Spleen (tissue), 11 donors: ENCODE measurements around the gene SERPINB5. TPM values are rescaled to one million over a fixed set of nuclear protein-coding genes. Genes with fewer than 3 reads are reported as not detected.

Source experiments
- DNase-seq: peaks from one replicate; pipeline ENCODE4 v3.0.0-alpha.2; 2020
- H3K27ac ChIP-seq, 8 donors: fragments of 200-600 bp; sonication (generic) in 7 of 8; 1 replicate in 4 of 8; 2 replicates in 4 of 8; pipeline versions ENCODE4 v1.5.0 to v1.8.0; 2016 to 2021; ENCODE audit warnings: inconsistent platforms in 4 of 8, mild to moderate bottlenecking in 4 of 8, moderate library complexity in 1 of 8
- H3K27me3 ChIP-seq, 7 donors: fragments of 200-600 bp; sonication (generic) in 6 of 7; replicated peaks in 1 of 7; 1 replicate in 4 of 7; 2 replicates in 3 of 7; pipeline versions ENCODE4 v1.5.0 to v1.8.0; 2016 to 2021; ENCODE audit warnings: inconsistent platforms in 3 of 7, mild to moderate bottlenecking in 1 of 7
- H3K36me3 ChIP-seq, 6 donors: fragments of 200-600 bp; sonication (generic) in 5 of 6; 1 replicate in 4 of 6; 2 replicates in 2 of 6; pipeline versions ENCODE4 v1.5.0 to v1.8.0; 2016 to 2021; ENCODE audit warnings: inconsistent platforms in 2 of 6
- H3K4me1 ChIP-seq, 6 donors: fragments of 200-600 bp; sonication (generic) in 5 of 6; 1 replicate in 3 of 6; 2 replicates in 3 of 6; pipeline versions ENCODE4 v1.5.0 to v1.8.0; 2016 to 2021; ENCODE audit warnings: inconsistent platforms in 3 of 6
- H3K4me3 ChIP-seq, 8 donors: fragments of 200-600 bp; sonication (generic) in 7 of 8; 1 replicate in 4 of 8; 2 replicates in 4 of 8; pipeline versions ENCODE4 v1.5.0 to v1.8.0; 2016 to 2021; ENCODE audit warnings: inconsistent platforms in 4 of 8, mild to moderate bottlenecking in 4 of 8, moderate library complexity in 2 of 8
- H3K9me3 ChIP-seq, 8 donors: fragments of 200-600 bp; sonication (generic) in 7 of 8; 1 replicate in 4 of 8; 2 replicates in 4 of 8; pipeline versions ENCODE4 v1.5.0 to v1.8.0; 2016 to 2021; ENCODE audit warnings: inconsistent platforms in 4 of 8
- CTCF ChIP-seq, 11 experiments: fragments of 200-600 bp in 7 of 11; fragments of 450-650 bp in 4 of 11; sonication (generic) in 4 of 11; IDR thresholded peaks in 8 of 11; conservative IDR thresholded peaks in 3 of 11; 1 replicate in 7 of 11; 2 replicates in 4 of 11; pipeline versions ENCODE4 v1.4.0 to v1.8.0; 2016 to 2021; ENCODE audit warnings: antibody characterized with exemption in 11 of 11, inconsistent platforms in 4 of 11, mild to moderate bottlenecking in 1 of 11
- POLR2A ChIP-seq, 3 donors: fragments of 450-650 bp; IDR thresholded peaks; one replicate each; pipeline ENCODE4 v1.5.1; 2017; ENCODE audit warnings: antibody characterized with exemption in 3 of 3, mild to moderate bottlenecking in 1 of 3
- POLR2AphosphoS5 ChIP-seq, 3 donors: sonication (generic); formaldehyde crosslinking; IDR thresholded peaks; one replicate each; pipeline ENCODE4 v1.5.1; 2017; ENCODE audit warnings: antibody characterized with exemption in 3 of 3
- WGBS, 5 donors: extraction: QIAGEN DNeasy Blood & Tissue Kit in 3 of 5; methylation state at CpG; one replicate each; pipeline versions ENCODE4 v1.1.5 to v1.1.7; 2013 to 2018; 5-methylcytosine and 5-hydroxymethylcytosine counted together
- intact Hi-C: fragments of 100-400 bp; cut with DNase I; formaldehyde crosslinking; loops from one replicate; pipeline ENCODE4 v1.15.0; 2023; ENCODE audit warnings: low total_unique reads
- polyA plus RNA-seq, 3 donors: library from polyadenylated mRNA; stranded (reverse); fragments of 200-250 nt; gene quantifications; one replicate each; pipeline ENCODE4 v1.2.1, GENCODE V29; 2013
- total RNA-seq, 7 donors: library from RNA; depleted of rRNA in 3 of 7; stranded (reverse); fragments of >200 nt in 3 of 7; fragmentation: NEBNext Ultra II Directional in 4 of 7; extraction: Animal tissue kit (Norgen Biotek cat#: 25700) in 4 of 7; gene quantifications; one replicate each; pipeline versions ENCODE4 v1.1.0 to v1.2.1, GENCODE V29; 2016 to 2021
- donor health status: healthy with polysubstance abuse.
- donor health status: DM: no; HTN: no; CAD: no; lungs with moderate emphysema.
- donor health status: DM: no; HTN: no; CAD: no.
- donor health status: Bipolar disorder and iron deficiency.
- donor health status: healthy.
- donor health status: DM: no; HTN: no; CAD: no.
- donor health status: DM: yes; HTN: yes; CAD: no.

The SERPINB5 gene
- total and polyA plus RNA-seq, 10 donors, result 0.02 TPM; not detected in 9

GRCh38 chr18:63440881-63441280, 35.9 kb upstream of the SERPINB5 start:
- H3K27me3 ChIP-seq, result no peaks in the 10 kb centered on the region
- peak overlapping the region in 1 of 8 donors; percentile 23 for H3K27ac ChIP-seq
- intact Hi-C loops, result loop anchor here (5.0 kb wide), 1 partner anchor 424 kb away; no protein-coding TSS in a partner anchor
- H3K9me3 ChIP-seq, result no peaks in the 10 kb centered on the region
- no peaks in the 10 kb centered on the region for H3K36me3 ChIP-seq
- H3K4me3 ChIP-seq, result no peak overlapping the region
- H3K4me1 ChIP-seq, result peaks cover 0 to 29% (median 8%) of the 10 kb centered on the region in 6 donors
- WGBS, 5 donors, result 50 to 73% (median 60%) methylated on average over 5 of the region's 5 CpGs
- TF ChIP-seq CTCF (IDR thresholded peaks at IDR 0.05 in 8 of 11, conservative IDR thresholded peaks at IDR 0.05 in 3 of 11) (no peak), POLR2A (IDR thresholded peaks at IDR 0.05) (no peak), POLR2AphosphoS5 (IDR thresholded peaks at IDR 0.05) (no peak)
- no peak for DNase-seq

- WGBS, 5 donors, result 88 to 94% (median 92%) methylated on average over 6 of the region's 6 CpGs
- Histone ChIP-seq H3K36me3 (no peaks in the 10 kb centered on the region), H3K27ac (peak overlapping the region in 2 of 8 donors; percentile 69 to 76), H3K4me3 (no peak overlapping the region), H3K9me3 (no peaks in the 10 kb centered on the region), H3K4me1 (peaks cover 0 to 28% (median 8%) of the 10 kb centered on the region in 6 donors), H3K27me3 (no peaks in the 10 kb centered on the region)
- intact Hi-C loops, result loop anchor here (5.0 kb wide), 1 partner anchor 427 kb away; no protein-coding TSS in a partner anchor
- DNase-seq, result no peak
- TF ChIP-seq POLR2AphosphoS5 (IDR thresholded peaks at IDR 0.05) (no peak), POLR2A (IDR thresholded peaks at IDR 0.05) (no peak), CTCF (IDR thresholded peaks at IDR 0.05 in 8 of 11, conservative IDR thresholded peaks at IDR 0.05 in 3 of 11) (no peak)
Measured at GRCh38 chr18:63443829-63444228, 32.9 kb upstream of the SERPINB5 start.

GRCh38 chr18:63444580-63444979, 32.2 kb upstream of the SERPINB5 start:
- 36 to 56% (median 48%) methylated on average over 6 of the region's 6 CpGs for WGBS, 5 donors
- intact Hi-C loops, result loop anchor here (5.0 kb wide), 1 partner anchor 427 kb away; no protein-coding TSS in a partner anchor
- peak in 1 of 3 donors; percentile 24 for TF ChIP-seq POLR2AphosphoS5 (IDR thresholded peaks at IDR 0.05)
- no peak for TF ChIP-seq CTCF (IDR thresholded peaks at IDR 0.05 in 8 of 11, conservative IDR thresholded peaks at IDR 0.05 in 3 of 11)
- TF ChIP-seq POLR2A (IDR thresholded peaks at IDR 0.05), result no peak

GRCh38 chr18:63445037-63445436, 31.7 kb upstream of the SERPINB5 start:
- Histone ChIP-seq H3K27ac (peak overlapping the region in 5 of 8 donors; percentile 21 to 76 (median 67)), H3K4me3 (no peak overlapping the region), H3K27me3 (no peaks in the 10 kb centered on the region), H3K9me3 (no peaks in the 10 kb centered on the region), H3K4me1 (peaks cover 0 to 20% (median 3%) of the 10 kb centered on the region in 6 donors), H3K36me3 (no peaks in the 10 kb centered on the region)
- DNase-seq, result no peak
- intact Hi-C loops, result no loop called here
- TF ChIP-seq POLR2A (IDR thresholded peaks at IDR 0.05) (no peak), CTCF (IDR thresholded peaks at IDR 0.05 in 8 of 11, conservative IDR thresholded peaks at IDR 0.05 in 3 of 11) (no peak), POLR2AphosphoS5 (IDR thresholded peaks at IDR 0.05) (no peak)
- 57 to 79% (median 77%) methylated on average over 2 of the region's 2 CpGs for WGBS, 5 donors

More at GRCh38 chr18:63444580-63444979, 32.2 kb upstream of the SERPINB5 start:
- DNase-seq, result no peak
- no peaks in the 10 kb centered on the region for H3K9me3 ChIP-seq
- peak overlapping the region in 5 of 8 donors; percentile 21 to 76 (median 67) for H3K27ac ChIP-seq
- no peak overlapping the region for H3K4me3 ChIP-seq
- no peaks in the 10 kb centered on the region for H3K36me3 ChIP-seq
- peaks cover 0 to 20% (median 3%) of the 10 kb centered on the region in 6 donors for H3K4me1 ChIP-seq
- H3K27me3 ChIP-seq, result no peaks in the 10 kb centered on the region
